NCI-H345 treated with DMSO at 0.1 percent for 48 hours (cell line): ENCODE measurements around the gene CRY1.

ENCODE experiments used
- DNase-seq: peaks from one replicate; lab custom pipeline; 2025; ENCODE audit not compliant: unreplicated experiment; lab: John Stamatoyannopoulos, UW

Gene CRY1

DNA sequence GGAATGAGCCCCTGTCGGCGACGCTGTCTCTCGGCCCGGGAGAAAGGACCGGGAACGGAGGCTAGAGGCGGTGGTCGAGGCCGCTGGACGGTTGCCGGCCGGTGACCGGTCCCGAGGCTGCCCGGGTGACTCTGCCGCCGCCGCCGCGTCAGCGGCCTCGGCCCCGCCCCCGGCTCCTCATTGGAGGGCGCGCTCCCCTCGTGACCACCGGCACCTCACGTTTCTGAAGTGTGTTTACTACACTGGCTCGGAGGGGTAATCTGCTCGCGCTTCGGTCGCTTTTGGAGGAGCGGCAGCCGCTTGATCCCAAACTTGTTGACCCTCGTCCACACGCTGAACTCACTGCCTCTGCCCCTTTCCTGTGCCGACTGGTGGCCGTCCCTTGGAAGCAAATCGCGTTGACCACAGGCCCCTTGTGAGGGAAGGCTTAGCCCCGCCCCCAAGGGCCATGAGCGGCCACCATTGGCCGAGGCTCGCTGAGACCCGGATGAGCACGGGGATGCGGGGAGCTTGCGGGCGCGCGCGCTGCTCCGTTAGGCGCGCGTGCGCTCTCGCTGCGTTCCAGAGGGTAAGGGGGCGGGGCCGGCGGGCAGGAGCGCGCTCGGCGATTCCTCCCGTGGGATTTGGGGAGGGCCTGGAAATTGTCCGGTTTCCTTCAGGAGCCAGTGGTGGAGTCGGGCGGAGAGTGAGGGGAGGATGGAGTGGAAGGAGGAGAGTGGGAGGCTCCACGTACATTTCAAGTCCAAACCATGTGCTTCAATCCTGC, at the start of gene CRY1:
Gene CRY1, minus strand, starts transcription at position 133 of the 766 bp plus-strand sequence. CDS start 588 bp downstream, outside the sequence.
- DNase-seq, result peak; percentile 91

DNA sequence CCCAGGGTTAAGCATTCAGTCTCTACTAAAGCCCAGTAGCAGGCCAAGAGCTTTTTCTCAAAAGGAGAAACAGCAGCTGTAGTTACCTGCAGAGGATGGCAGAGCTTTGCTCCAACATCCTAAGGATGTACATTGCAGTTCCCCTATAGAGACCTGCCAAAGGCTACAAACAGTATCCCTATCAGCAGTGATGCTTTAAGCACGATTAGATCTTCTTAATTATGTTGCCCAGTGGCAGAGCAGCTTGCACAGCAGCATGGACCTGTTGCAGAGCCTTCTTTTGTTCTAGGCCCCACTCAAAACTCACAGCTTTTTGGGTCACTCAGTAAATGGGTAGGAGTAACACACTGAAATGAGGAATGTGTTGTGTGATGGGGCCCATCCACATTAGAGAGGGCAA, 46.4 kb upstream of the CRY1 start:
- no peak for DNase-seq

DNA sequence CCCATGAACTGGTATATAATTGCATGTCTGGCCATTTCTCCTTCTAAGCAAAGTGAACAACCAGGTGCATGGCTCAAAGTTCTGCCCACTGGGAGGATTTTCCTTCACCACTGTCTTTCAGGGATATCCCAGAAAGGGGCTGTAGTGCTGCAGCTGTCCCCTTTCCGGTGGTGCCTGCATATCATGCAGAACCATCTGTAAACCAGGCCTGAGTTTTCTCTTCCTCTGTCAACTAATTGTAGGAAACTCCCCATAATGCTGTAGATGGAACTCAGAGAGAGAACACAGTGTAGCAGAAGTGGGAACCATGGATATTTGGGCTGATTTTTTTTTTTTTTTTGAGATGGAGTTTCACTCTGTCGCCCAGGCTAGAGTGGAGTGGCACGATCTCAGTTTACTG, 45.6 kb upstream of the CRY1 start:
- DNase-seq, result no peak

DNA sequence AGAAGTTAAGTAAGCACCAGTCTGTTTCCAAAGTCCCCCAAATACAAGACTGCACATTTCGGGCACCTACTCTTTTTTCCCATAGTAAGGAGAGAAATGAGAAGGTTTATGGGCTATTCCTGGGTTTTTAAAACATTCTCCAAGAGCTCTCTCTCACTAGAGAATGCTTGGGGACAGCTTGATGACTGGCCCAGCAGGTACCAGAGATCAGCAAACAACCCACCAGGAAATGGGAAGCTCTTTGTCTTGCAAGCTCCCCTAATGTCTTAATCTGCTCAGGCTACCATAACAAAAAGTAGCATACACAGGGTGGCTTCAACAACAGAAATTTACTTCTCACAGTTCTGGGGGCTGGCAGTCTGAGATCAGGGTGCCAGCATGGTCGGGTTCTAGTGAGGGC, 41.8 kb upstream of the CRY1 start:
- DNase-seq, result no peak

DNA sequence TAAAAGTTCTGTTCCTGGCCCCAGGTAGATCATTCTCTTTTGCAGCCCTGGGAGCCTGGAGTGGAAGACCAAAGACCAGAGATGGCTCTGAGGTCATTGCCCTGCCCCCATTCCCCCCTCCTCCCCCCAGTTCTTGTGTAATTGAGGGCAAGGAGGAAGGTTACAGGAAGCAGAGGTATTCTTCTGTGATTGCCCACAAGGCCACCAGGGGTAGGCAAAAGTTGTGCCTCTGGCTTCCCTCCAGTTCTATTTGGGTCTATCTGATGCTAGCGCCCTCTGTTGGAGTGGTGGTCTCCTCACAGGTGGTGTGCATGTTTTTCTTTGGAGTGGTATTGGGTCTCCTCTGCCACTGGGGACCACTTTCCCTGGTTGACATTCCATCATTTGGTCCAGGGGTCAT, 41.2 kb upstream of the CRY1 start:
- no peak for DNase-seq

DNA sequence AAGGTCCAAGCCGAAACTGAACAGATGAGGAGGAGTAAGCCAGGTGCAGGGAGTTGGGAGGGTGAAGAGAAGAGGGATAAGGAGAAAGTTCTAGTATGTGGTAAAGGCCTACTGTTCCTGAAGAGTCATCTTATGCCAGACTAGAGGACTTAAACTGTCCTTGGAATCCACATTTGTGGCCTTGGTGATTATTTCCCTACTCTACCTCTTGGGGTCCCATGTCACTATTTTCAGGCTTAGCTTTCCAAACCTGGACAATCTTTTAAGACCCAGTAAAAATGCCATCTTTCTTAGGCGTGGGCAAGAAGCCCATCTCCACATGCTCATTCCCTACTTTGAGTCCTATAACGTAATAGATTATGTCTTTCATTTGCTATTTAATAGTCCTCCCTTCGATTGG, 40.1 kb upstream of the CRY1 start:
- DNase-seq, result no peak

DNA sequence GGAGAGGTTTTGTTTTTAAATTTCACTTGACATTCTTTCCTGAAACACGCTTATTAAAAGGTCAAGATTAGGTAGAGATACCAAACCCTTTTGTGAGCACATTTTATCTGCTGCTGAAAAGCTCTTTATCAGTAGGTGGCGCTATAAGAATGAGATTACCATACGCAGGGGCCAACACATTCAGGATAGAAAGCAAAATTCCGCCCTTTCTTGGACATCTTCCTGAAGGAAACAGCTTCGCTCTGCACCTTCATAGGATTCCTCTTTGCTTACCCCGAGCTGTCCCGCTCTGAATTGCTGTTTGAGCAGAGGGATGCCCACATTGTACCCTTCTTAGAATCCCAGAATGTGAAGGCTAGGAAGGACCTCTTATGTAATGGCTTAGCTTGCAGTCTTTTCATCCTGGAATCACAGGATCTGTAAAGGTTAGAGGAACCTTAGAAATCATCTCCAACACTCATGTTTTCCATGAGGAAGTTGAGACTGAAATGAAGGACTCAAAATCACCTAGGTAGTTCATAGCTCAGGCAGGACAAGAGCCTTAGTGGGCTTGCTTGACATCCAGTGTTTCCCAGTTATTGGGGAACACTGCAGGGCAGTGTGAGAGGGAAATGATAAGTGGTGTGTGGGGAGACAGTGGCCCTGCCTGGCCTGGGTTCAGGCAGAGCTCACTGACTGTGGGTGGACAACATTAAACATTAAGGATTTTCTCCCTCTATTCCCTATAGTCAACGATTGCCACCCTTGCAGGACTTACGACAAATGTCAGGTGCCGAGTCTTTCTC, 38.7 kb upstream of the CRY1 start:
- DNase-seq, result peak; percentile 94

DNA sequence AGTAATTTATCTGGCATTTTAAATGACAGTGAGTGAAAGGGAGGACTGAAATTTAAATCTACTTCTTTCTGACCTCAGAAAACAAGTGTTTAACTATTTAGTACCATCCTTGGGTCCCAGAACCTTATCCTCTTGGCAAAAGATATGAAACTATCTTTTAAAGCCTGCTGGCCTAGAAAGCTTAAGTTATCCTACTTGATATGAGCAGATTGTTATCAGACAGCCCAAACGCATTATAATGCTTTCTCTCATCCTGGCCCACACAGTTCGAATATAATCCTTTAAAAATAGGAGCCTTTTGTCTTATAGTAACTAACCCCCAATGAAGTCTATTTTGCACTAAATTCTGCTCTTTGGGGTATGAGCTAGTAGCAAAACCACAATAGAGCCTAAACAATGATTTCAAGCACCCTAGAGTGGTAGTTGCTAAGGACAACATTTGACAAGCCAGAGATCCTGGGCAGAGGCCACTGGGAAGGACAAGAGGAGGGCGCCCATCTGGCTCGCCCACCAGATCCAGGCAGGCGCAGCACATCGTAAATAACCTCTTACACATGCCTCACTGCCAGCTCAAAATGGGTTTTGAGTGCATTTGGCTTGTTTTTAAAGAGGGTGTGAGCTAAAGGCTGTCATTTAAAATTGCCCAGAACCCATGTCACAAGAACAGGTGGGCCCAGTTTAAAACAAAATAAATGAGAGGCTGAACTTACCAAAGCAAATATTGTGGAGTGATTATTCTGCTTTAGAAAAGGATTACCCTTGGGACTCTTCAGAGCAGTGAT, 37.7 kb upstream of the CRY1 start:
- DNase-seq, result peak; percentile 99

DNA sequence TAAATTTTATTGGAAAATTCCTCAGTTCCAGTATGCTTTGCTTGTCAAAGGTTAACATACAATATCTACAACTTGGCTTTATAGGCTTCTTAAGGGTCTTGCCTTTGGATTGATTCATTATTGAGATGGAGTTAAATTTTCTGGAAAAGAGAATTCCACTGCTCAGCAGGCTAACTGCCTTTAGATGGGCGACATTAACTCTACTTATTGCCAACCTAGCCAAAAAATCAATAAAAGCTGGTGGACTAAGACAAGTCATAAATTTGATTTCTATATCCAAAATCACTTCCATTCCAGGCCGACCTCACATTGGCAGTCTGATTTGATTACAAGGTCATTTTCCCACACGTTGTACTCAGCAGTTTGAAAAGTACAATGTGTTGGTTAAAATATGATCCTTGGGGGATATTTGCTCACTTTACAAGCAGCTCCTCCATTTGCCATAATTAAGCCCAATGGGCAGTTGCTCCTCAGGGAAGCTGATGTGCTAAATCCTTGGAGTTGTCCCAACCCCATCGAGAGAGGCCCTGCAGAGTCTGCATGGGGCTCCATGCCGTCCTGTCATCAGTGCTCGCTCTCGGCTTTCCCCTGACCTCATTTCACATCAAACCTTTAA, 36.1 kb upstream of the CRY1 start:
- no peak for DNase-seq

DNA sequence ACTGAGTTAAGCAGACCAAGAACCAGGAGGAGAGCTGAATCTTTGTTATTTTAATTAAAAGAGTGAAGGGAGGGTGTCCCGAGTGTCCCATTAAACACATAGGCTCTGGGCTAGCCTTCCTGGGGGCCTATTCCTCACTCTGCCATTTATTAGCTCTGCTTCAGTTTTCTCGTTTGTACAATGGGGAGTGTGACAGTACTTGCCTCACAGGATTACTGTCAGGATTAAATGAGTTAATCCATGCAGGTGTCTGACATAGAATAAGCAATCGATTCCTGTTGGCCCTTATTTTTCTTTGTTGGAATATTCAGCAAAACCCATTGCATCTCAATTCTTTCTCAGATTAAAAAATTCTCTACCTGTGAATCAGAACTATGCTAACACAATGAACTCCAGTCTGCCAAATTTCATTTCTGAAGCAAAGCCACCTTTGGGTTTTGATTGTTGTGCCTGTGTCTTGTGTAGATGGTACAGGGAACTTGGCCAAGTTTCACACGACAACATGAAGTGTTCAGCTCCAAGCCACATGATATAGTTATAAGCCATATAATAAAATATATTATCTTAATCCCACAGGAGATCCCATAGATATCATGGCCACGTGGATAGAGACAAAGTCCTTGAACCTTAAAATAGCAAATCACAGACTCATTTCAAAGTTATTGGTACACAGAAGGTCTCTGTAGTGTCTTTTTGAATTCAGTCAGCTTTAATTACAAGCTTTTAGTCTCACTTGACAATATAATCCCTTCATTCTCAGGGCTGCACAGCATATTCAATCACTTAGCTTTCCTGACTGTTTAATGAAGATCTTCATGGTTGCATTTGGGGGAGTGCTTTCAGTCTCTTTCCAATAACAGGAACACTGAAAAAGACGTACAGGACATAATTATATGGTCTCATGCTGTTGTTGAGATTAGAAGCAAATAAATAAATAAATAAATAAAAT, 34.4 kb upstream of the CRY1 start:
- DNase-seq, result no peak

DNA sequence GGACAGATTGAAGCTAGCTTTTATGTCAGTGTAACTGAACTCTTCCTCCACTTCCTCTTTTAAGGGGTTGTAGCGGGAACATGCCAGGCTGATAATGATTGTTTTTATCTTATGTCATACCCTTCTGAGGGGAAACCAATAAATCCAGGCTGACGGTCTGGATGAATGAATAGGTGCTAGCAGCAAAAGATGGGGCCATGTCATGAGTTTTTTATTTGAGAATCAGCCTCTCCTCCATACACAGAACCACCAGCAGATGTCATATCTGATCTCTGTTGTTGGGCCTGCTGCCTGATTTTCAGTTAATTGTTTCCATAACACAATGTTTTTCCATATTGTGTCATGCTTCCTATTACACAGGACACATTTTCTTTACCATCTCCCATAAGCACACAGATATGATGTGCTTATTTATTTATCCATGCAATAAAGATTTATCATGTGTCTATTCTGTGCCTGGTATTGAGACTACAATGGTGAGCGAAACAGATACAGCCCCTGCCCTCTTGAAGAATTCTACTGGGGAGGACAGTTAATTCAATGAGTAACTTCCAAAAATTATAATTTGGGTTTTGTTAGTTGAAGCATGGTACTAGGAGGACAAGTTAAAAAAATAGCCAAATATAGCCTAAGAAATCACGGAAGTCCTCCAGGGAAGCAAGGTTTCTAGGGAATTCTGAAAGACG, 33.6 kb upstream of the CRY1 start:
- peak; percentile 40 for DNase-seq

DNA sequence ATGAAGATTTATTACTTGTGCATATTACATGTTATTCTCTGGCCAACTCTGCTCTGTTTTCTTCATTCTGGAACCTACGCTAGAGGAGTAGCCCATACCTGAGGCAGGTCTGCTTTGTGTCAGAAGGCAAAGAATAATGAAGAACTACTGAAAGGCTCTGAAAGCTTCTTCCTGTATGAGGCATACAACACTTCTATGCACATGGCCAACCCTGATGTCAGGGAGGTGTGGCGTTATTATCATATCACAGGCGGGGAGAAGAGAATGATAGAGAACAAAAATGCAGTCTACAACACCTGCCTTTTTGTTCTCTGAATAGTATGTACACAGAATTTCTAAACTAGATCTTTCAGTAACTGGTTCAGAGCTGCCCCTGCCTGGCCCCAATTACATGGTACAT, 32.5 kb upstream of the CRY1 start:
- peak; percentile 61 for DNase-seq

DNA sequence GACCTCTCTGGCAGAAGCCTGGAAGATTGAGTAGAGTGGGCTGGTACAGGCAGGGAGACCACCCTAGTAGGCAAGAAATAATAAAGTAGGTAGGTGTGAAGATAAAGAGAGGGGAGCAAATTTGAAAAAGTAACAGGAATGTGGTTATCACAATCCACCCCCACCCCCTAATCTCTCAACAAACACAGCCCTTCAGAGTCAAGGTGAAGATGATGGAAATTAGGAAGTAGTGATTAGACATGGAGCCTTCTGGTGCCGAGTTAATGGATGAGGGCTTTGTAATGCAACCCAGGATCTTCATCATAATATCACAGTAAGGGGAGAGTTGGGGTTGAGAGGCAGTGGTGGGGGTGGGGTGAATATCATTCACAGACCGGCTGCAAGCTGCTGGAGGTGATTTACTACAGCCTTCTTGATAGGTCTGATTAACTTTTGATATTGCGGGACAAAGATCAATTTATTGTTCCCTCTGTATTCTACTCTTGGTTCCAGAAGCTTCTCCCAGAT, 29.2 kb upstream of the CRY1 start:
- DNase-seq, result no peak

DNA sequence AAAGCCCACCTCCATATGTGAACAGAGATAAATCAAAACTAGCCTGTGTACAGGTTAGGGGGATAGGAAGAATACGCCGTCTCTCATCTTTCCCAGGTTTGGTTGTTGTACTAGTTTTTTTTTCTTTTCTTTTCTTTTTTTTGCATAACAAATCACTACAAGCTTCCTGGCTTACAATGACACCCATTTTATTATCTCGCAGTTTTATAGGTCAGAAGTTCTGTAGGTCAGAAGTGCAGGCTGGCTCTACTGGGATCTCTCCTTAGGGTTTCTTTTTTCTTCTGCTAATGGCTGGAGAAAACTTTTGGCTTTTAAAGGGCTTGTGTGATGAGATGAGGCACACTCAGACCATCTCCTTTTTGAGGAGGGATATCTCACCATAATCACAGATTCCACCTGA, 25.7 kb upstream of the CRY1 start:
- no peak for DNase-seq

DNA sequence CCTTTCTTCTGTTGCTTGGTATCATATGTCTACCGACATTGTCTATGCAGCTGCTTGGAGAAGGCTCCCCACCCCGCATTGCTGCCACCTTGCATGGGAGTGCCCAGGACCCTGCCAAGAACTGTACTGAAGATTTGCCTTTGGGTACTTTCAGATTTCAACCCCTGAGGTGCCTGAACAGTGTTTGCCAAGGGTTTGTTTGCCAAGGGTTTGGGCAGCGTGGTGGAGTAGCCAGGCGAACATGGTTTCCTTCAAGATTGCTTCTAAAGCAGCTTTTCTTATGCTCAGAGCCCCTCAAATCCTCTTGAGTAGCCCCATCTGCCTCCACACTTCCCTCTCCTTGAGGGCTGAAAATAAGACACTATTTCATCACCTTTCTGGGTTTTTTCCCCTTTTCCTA, 25.3 kb upstream of the CRY1 start:
- DNase-seq, result no peak

DNA sequence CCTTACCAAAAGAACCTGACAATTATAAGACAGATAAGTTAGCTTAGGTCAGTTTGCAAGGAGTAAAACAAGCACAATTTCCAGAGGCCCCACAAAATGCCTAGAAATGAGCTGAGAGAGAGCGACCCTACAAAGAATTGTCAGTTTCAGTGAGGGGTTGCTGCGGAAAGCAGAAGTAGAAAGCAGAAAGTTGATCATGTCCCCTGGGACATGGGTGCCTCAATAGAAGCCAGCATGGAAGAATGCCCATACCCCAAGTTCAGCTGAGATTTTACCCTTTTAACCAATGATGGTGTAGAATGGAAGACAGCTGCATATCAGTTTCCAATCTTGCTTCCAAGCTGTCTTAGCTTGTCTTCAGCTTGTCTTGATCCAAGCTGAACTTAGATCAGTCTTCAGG, 21.8 kb upstream of the CRY1 start:
- DNase-seq, result no peak

DNA sequence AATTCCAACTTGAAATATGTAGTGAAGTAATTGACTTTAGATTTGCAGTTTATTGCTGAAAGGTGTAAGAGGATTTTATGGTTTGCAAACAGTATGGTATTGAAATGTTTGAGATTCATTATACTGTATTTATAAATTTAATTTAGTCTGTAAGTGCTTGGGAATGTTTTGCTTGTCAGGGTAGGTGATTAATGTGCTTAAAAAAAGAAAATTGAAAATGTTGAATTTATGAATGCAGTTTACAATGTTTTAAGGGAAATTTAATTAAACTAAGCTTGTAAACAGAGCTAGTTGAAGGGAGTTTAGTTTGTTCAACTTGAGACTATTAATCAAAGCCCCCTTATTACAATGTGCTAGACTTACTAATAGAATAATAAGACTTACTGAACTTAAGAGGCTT, 18.0 kb upstream of the CRY1 start:
- DNase-seq, result no peak

DNA sequence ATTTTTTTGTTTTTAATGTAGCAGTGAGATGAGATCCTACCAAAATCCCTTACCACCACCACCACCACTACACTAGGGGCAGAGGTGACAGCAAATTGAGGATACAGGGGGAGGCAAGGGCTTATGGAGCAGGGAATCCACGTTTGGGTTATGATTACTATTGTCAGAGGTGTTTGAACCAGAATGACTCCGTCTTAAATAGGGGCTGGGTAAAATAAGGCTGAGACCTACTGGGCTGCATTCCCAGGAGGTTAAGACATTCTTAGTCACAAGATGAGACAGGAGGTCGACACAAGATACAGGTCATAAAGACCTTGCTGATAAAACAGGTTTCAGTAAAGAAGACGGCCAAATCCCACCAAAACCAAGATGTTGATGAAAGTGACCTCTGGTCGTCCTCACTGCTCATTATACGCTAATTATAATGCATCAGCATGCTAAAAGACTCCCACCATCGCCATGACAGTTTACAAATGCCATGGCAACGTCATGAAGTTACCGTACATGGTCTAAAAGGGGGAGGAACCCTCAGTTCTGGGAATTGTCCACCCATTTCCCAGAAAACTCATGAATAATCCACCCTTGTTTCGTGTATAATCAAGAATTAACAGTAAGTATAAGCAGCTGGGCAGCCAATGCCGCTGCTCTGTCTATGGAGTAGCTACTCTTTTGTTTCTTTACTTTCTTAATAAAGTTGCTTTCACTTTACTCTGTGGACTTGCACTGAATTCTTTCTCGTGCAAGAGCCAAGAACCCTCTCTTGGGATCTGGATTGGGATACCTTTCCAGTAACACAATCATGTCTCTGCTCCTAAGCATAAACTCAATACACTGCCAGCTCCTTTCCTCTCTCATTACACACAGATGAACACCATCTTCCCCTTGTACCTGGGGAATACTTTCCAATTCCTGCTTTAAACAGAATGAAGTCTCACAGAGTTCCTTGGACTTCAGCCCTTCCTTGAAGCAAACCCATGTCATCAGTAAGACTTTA, 16.7 kb upstream of the CRY1 start:
- no peak for DNase-seq
